ENCODE measurements around the gene ARNT2.

The ARNT2 gene

GRCh38 chr15:80604583-80605575, 200.7 kb downstream of the ARNT2 start:
- DNase-seq, result no peak

- no peak for DNase-seq
Measured at GRCh38 chr15:80605591-80606150, 201.5 kb downstream of the ARNT2 start.

- no peak for DNase-seq
Measured at GRCh38 chr15:80606511-80607071, 202.4 kb downstream of the ARNT2 start.

DNA sequence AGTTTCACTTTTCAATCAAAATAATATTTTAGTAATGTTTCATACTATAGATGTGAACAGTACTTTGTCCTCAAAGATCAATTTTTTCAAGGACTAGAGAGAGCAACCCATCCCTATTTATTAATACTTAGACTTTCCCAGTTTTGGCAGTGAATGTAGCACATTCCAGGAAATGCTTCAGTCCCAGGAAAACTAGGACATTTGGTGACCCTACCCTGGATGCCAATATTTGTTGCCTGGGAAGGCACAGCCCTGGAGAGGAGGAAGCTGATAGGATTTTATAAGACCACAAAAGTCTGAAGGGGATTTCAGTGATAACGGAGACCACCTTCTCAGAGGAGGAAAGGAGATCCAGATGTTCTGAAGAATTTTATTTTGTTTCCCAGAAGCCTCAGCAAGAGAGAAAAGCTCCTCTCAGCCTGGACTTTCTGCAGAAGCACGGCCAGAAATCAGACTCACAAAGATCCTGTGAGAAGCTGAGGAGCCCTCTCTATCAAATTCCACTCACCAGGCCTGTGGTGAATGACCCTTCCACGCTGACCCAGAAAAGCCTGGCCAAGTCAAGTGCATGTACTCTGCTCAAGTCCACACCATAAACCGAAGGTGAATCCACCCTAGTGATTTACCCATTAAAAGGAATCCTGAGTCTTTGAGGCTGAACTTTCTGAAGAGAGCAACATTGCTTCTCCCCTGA, 203.3 kb downstream of the ARNT2 start:
- no peak for DNase-seq

GRCh38 chr15:80608688-80609087, 204.5 kb downstream of the ARNT2 start:
- DNase-seq, result no peak

DNA sequence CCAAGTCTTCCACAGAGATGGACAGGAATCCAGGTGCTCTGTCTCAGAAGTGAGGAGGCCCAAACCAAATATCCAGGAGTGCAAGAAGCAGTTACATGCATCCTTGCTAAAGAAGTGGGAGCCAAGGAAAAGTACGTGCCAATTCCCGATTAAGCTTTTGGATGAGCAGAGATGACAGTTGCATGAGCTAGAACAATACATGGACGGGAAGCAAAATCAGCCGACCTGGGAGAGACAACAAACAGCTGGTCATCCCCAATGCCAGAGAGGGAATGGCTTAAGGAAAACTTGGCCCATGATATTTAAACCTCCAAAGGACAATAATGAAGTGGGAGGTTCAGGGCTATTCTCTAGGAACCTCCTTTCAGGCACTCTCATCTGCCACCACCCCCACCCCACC, 204.9 kb downstream of the ARNT2 start:
- DNase-seq, result no peak

DNA sequence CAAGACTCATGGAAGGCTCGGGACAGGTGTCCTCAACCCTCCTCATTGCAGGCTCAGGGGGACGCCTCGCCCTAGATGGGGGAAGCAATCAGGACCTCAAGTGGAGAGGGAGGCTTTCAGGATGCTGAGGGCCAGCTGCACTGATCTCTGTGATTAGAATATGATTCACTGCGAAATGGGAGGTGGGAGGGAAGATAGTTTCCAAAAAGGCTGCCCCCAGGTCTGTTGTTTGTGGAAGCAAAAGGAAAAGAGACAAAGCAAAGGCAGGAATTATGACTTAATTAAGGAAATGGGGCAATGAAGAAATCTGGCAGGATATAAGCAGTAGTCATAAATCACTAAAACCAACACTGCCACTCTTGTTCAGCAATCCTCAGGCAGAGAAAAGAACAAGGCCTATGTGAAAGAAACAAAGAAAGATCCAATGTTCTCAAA, 205.3 kb downstream of the ARNT2 start:
- no peak for DNase-seq

GRCh38 chr15:80611543-80612080, 207.4 kb downstream of the ARNT2 start:
- DNase-seq, result no peak

- DNase-seq, result no peak
Measured at GRCh38 chr15:80612118-80612823, 208.1 kb downstream of the ARNT2 start.

- DNase-seq, result no peak
Measured at GRCh38 chr15:80613762-80614365, 209.7 kb downstream of the ARNT2 start.

GRCh38 chr15:80614711-80615360, 210.7 kb downstream of the ARNT2 start:
- DNase-seq, result no peak

- DNase-seq, result no peak
Measured at GRCh38 chr15:80615361-80615736, 211.2 kb downstream of the ARNT2 start.

- peak; percentile 71 for DNase-seq
Measured at GRCh38 chr15:80615783-80616391, 211.7 kb downstream of the ARNT2 start.

GRCh38 chr15:80618685-80619400, 214.7 kb downstream of the ARNT2 start:
- no peak for DNase-seq

GRCh38 chr15:80619680-80620079, 215.5 kb downstream of the ARNT2 start:
- DNase-seq, result no peak

DNA sequence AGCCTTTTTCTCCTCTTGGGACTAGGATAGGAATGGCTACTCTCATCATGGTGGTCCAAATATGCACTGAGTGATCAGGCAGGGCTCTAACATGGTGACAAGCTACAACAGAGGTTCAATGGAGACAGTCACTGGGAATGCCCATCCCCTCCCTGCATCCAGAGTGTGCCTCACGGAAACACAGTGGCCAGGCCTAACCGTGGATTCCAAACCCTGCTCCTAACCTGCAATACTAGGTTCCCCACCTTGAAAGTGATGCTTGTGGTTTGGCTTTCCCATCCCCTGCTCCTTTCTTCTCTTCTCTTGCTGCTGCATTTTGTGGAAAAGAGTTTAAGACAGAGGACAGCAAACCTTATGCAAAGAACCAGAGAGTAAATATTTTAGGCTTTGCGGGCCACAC, 216.0 kb downstream of the ARNT2 start:
- DNase-seq, result no peak

- DNase-seq, result no peak
Measured at GRCh38 chr15:80620931-80621330, 216.7 kb downstream of the ARNT2 start.

GRCh38 chr15:80626643-80627120, 222.5 kb downstream of the ARNT2 start:
- DNase-seq, result no peak

GRCh38 chr15:80629355-80629754, 225.2 kb downstream of the ARNT2 start:
- no peak for DNase-seq

- DNase-seq, result no peak
Measured at GRCh38 chr15:80630981-80631380, 226.8 kb downstream of the ARNT2 start.
